Head of caudate nucleus (tissue), 42 donors: ENCODE results near the gene RAET1E.
"Not testable (repeated sequence)": the region's sequence is repeated elsewhere in the genome, so short reads cannot be mapped to it uniquely, and the experiment has no call there.

Experiments
- DNase-seq, 42 donors: peaks; one replicate each; pipeline versions ENCODE4 v3.0.0 to v3.0.0-alpha.2; 2020 to 2021; ENCODE audit warnings: mixed read lengths in 7 of 42
- intact Hi-C: fragments of 100-400 bp; cut with DNase I; formaldehyde crosslinking; loops from one replicate; pipeline ENCODE4 v1.15.0; 2022

Gene RAET1E, protein sequence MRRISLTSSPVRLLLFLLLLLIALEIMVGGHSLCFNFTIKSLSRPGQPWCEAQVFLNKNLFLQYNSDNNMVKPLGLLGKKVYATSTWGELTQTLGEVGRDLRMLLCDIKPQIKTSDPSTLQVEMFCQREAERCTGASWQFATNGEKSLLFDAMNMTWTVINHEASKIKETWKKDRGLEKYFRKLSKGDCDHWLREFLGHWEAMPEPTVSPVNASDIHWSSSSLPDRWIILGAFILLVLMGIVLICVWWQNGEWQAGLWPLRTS

DNA sequence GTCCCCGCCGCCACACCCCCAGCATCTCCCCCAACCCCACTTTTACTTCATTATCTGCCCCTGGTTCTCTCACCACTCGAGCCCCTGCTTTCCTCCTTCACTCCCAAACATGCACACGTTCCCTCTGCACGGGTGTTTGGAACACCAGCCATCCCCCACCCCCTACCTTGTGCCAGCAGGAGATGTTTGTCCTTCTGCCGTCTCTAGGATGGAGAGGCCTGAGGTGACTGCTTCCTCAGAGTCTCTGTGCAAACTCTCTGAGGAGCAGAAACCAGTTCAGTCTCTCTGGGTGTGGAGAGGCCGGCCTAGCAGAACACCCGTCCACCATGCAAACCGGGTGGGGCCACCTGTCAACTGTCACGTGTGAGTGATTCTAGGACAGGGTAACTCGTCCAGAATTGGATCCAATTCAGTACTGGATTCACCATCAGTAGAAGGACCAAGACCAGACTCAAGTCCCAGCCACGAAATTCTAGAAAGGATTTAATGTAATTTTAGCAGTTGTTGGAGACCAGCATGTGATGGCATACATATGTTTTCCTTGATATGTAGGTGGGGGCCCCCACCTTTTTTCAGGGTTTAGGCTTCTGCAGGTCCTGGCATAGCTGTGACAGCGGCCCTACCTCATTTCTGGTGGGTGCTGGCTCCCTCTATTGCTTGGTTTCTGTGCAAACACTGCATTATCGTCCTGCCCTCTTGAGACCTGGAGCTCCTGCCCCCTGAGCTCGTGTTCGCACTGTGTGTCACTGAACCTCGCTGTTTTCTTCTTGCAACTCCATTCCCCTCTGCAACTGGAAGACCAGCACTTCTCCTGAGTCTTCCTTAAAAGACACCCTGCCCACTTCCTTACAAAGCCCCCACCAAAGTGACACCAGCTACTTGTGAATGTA is at the start of gene RAET1E:
Gene RAET1E (minus strand): TSS at position 259 of the 890 bp plus-strand sequence. CDS start 7,212 bp downstream, outside the sequence.
- intact Hi-C loops: no loop called here
- peak in 1 of 42 donors; percentile 34 for DNase-seq

DNA sequence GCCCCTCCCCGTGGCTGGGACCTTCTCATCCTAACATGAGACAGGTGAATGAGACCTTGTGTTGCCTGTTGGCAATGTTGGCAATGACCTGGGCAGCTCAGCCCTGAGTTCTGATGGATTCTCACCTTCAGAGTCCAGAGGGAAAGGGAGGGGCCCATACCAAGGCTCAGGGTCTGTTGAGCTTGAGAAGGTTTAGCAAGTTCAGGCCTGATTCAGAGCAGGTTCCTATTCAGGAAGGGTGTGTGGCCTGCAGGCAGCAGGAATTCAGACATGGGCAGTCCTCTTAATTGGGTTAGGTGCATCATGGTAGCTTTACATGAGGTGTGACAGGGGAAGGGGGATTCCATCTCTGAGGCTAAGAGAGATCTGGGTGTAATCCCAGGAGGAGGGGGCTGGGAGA is 49.6 kb upstream of the RAET1E start:
- intact Hi-C loops: not testable (repeated sequence)

DNA sequence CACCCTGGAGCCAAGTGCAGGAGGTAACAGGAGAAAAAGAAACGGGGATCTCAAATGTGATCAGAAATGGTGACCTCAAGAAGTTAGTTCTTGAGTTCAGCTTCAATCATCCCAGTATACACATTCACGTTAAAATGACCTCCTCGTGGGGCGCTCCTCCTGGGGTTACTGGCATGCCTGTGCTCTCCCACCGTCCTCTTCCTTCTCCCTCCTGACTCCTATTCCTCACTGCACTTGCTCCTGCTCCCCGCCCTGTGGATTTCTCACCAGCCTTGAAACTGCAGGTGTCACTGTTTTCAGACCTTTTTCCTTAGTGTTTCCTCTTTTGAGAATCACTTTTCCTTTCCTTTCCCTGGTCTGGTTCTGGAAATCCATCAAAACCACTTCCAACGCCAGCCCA is 48.7 kb upstream of the RAET1E start:
- DNase-seq, intact Hi-C loops: not testable (repeated sequence)

More for the DNA sequence above, 49.6 kb upstream of the RAET1E start:
- DNase-seq: not testable (repeated sequence)

DNA sequence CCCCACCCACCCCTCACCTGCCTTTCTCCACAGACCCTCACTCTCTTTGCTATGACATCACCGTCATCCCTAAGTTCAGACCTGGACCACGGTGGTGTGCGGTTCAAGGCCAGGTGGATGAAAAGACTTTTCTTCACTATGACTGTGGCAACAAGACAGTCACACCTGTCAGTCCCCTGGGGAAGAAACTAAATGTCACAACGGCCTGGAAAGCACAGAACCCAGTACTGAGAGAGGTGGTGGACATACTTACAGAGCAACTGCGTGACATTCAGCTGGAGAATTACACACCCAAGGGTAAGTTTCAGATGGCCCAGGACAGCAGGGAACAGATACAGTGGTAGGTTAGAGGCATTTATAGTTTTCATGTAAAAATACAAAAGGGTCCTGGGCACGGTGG is 47.4 kb upstream of the RAET1E start:
- DNase-seq, intact Hi-C loops: not testable (repeated sequence)

DNA sequence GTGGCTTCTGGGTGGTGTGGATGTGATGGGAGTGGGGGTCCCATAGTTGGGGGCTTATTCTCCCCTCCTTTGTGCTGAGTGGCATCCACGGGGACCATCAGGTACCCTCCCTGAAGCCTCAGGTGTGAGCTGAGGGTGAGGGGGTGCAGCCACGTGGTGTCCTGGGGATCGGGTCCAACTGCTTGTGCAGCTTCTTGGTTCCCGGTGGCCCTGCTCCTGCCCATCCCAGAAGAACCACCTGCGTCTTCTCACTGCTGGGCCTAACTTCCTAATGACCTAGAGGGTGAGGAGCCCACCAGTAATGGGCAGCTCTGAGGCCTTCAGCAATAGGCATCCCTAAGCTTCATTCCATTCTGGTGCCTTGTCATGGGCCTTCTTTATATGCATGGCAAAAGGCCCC is 45.4 kb upstream of the RAET1E start:
- DNase-seq: not testable (repeated sequence)

DNA sequence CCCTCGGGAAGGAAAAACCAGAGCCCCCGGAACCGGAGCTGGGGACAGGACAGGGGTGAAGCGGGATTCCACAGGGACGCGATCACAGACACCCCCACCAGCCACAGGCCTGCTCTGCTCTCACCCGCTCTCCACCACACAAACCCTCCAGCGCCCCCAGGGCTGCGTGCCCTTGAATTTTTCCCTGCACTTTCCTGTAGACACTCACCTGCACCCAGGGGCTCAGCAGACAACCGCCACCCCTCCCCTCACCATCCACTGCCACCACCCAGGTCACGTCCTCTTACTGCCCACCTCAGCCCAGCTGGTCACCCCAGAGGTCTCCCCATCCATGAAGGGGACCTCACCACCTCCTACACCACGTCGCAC is 44.5 kb upstream of the RAET1E start:
- intact Hi-C loops: no loop called here
- DNase-seq: no peak

More for the DNA sequence above, 45.4 kb upstream of the RAET1E start:
- intact Hi-C loops: not testable (repeated sequence)

DNA sequence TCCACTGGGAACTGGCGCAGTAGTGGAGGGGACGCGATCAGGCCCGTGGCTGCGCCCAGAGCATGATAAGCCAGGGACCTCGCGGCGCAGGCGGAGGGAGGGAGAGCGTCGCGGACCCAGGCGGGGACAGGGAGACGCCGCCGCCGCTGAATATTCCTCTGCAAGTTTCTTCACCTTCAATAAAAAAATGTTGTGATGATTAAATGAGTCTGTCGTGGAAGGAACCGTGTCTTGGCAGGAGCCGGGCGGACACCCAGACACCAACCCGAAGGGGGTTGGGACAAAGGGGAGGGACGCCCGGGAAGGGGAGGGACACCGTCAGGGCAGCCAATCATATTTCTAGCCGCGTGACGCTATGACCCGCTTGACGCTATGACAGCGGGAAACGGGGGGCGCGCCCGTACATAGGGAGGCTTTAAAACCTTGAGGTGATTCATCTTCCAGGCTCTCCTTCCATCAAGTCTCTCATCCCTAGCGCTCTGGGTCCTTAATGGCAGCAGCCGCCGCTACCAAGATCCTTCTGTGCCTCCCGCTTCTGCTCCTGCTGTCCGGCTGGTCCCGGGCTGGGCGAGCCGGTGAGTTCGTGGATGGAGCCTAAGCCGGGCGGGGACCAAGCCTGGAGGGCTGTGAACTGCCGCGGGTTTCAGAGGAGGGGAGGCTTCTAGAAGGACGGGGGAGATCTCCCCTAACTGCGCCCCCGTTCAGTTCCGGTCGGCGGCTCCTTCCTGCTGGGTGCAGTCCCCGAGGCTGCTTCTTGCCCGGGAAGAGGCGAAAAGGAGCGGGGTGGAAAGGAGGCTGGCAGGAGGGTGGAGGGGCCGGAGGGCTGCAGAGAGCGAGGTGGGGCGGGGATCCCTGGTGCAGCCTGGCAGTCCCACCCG is 43.9 kb upstream of the RAET1E start, which contains the start of gene ULBP2:
Gene ULBP2 (plus strand): TSS at position 432 of the 878 bp plus-strand sequence. CDS start 59 bp downstream, at position 491.
- peak; percentile 66 to 95 (median 86) for DNase-seq
- intact Hi-C loops: no loop called here

DNA sequence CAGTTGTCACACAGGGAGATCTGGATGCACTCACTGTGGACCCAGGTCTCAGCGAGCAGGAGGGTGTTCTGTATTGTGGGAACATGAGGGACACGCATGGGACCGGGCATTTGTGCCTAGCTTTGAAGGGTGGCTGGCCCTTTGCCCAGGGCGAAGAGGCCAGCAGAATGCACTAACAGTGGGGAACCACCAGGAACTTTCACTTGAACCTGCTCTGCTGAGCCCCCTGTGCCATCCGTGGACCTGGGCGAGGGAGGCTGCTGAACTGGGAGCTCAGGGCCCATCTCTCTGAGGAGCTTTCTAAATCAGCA is 42.7 kb upstream of the RAET1E start:
- no peak for DNase-seq
- intact Hi-C loops: no loop called here

DNA sequence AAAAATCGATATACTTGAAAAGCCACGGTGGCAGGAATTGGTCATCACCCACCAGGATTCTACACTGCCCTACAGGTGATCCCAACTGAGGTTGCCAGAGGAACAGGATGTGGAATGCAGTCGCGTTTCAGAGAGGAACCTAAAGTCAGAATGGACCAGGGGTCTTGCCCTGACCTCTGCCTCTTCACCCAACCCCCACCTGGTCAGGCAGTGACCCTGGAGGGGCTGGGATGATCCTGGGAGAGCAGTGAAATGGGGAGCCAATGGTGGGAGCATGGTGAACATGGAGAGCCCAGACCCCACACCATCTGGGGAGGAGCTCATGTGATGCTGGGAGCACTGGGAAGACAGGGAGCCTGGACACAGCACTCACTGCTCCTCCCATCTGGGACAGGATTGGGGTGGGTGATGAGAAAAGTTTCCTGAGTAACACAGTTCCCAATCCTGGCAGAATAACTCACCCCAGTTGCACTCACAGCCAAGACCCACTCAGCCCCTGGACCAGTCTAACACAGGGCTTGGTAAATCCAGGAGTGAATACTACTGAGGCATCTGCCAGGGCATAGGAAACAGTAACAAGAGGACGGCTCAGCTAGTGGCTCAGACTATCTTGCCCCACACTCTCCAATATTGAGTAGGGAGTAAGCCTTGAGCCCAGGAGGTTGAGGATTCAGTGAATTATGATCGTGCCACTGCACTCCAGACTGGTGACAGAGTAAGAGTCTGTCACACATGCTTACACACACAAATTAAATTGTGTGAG is 42.2 kb upstream of the RAET1E start:
- intact Hi-C loops: no loop called here
- peak in 1 of 42 donors; percentile 31 for DNase-seq

DNA sequence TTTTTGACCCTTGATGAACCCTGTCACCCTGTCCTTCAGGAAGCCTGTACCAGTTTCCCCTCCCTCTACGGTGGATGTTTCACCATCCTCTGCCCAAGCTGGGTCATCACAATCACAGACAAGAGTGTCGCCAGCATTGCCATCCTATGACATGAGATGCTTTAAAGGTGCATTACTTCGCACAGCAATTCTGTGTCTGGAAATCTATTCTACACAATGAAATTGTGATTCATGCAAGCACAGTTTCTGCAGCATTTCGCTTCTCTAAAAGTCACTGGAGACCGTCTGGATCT is 41.4 kb upstream of the RAET1E start:
- DNase-seq: peak in 1 of 42 donors; percentile 7
- intact Hi-C loops: no loop called here

DNA sequence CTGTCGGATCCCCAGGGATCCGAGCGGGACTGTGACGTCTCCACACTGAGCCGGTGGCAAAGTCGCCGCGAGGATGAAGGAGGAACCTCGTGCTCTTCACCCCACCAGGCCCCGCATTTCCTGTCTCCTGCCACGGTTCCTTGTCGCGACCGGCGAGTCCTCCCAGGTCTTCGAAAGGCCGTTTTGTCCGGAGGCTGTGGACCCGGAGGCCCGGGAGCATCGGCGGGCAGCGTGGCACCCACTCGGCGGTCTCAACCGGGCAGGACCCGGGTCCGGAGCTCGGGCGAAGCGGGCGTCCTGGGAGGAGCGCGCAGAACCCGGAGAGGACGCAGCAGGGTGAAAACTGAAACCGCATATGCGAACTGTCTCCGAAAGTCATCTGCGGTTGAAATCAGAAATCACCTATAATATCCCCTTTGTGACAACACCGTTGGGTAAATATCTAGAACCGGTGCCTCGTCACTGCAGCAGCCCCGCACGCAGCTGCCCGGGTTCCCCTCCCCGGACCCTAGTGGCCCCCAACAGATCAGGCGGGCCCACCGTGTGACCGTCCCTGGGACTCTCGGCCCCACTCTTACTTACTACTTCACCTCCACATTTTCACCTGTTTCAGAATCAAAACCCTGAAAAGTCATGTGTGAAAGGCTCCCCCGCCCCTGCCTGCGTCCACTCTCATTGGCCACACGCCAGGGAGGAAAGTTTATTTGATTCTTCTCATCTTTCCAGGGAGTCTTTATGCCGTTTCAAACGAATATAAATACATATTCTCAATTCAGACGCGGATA is 40.9 kb upstream of the RAET1E start:
- peak in 1 of 42 donors; percentile 41 for DNase-seq
- intact Hi-C loops: no loop called here

DNA sequence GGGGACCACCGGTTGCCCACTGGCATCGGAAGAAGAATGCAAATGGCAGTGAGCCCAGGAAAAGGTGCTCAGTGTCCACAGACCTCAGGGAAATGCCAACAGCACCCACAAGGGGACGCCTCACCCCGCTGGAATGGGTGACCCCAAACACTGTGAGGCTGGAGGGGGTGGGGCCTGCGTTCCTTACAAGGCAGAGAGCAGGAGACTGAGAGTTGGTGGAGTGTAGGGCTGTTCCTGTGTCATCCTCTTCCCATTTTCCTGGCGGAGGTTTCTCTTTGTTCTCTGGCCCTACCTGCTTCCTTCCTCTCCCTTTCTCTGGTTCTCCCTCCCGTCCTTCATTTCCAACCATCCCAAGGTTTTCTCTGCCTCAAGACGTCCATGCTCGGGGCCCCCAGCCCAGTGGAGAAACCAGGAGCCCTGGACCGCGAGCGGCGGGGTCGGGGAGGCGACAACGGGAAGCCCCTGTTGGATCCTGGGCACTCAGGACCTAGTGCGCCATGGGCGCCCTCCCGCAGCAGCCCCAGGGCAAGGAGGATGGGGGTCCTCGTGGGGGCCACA is 40.2 kb upstream of the RAET1E start:
- intact Hi-C loops, DNase-seq: not testable (repeated sequence)

DNA sequence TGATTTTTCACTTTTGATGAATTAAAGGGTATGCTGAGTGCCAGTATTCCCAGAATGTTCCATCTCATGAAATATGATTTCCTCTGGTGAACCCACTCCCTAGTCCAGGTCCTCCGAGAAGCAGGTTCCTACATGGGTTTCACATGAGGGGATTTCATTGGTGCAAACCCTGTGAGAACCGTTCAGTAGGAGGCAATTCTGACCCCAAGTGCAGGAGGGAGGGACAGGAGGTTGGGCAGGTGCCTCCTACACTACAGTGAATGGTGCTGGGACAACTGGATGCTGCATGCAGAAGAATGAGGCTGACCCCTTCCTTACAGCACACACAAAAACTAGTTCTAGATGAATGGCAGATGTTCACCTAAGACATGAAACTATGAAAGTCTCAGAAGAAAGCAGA is 38.8 kb upstream of the RAET1E start:
- peak in 1 of 42 donors; percentile 17 for DNase-seq
- intact Hi-C loops: no loop called here

DNA sequence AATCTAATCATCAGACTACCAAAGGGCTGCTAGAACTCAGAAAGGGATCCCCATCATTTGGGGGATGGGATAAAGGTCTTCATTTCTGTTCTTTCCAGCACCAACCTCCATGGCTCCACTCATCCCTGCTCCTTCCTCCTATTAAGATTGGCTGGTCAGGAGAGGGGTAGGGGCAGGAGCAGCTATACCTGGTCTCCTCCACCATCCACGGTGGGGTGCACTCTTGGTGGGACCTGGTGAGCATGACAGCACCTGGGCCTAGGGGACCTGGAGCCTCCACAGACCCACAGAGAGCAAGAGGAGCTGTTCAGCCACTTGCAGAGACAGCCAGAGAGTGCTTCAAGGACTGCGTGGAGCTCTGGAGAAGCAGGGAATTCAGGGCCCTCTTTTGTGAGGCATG is 37.8 kb upstream of the RAET1E start:
- peak in 1 of 42 donors; percentile 25 for DNase-seq
- intact Hi-C loops: loop anchor here (2.0 kb wide), 1 partner anchor 81 kb away; no protein-coding TSS in a partner anchor

DNA sequence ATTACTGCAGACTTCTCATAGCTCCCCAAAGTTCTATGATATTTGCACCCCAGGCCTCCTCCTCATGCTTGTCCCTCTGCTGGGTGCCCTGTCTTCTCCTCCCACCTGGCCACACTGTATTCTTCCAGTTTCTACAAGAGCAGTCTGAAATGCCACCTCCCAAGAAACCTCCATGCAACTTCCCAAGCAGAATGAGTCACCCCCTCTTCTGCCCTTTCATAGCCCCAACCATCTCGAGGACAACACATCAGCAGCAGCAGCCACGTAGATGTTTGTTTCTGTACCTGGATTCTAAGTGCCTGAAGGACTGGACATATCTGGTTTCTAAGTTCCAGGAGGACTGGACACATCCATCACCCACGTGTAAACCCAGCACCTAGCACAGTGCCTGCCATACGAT is 37.3 kb upstream of the RAET1E start:
- DNase-seq: peak in 1 of 42 donors; percentile 18
- intact Hi-C loops: loop anchor here (2.0 kb wide), 1 partner anchor 82 kb away; no protein-coding TSS in a partner anchor

DNA sequence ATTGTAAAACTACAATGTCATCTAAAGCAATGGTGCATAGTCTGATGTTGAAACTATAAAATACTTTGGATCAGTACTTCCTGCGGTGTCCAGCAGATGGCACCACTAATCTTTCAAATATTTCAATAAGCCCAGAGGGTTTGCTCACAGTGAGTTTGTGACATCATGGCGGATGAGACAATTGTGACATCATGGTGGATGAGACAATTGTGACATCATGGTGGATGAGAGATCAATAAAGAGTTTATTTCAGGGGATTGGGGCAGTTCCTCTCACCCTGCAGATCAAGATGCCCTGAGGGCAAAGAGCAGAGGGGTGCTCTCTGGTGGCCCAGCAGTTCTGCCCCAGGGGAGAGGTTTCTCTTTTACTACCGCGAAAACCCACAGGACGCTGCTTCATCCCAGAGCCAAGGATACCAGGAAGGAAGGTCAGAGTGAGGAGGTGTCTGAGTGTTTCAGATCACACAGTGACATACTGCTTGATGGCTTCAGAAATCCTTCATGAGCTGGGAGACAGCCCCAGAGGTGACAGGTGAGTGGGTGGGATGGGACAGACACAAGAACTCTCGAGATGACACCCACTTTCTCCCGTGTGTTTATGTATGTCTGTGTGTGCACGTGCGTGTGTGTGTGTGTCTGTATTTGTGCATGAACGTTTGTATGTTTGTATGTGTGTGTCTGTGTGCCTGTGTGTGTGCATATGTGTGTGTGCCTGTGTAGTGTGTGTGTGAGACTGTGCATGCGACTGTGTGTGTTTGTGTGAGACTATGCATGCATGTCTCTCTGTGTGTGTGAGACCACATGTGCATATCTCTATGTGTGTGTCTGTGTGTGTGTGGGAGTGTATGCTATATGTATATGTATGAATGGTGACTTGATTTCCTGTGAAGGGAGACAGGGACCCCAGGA is 36.6 kb upstream of the RAET1E start:
- intact Hi-C loops: loop anchor here (2.0 kb wide), 1 partner anchor 82 kb away; no protein-coding TSS in a partner anchor
- peak in 33 of 42 donors; percentile 33 to 90 (median 69) for DNase-seq
